Panc1 (cell line): ENCODE data around the gene FYN. TPM values are rescaled to one million over a fixed set of nuclear protein-coding genes. Genes with fewer than 3 reads are reported as not detected.

Experiments
- ATAC-seq: fragments of 200-7000 bp; cut with Tn5 transposase; 2 replicates; pipeline ENCODE4 v1.9.1; 2020; ENCODE audit warnings: mild to moderate bottlenecking, moderate library complexity
- BruUV-seq: library from RNA; stranded (reverse); fragments of 400-500 nt; replicated peaks from 2 replicates; lab custom pipeline; 2021; lab: Mats Ljungman, UMichigan
- CTCF ChIA-PET: fragments of 300-600 bp; sonication (Branson Sonifier 250); formaldehyde crosslinking; loops from one replicate; lab custom pipeline; 2022; ENCODE audit warnings: antibody characterized with exemption; lab: Charles Lee
- POLR2A ChIA-PET: fragments of 300-600 bp; sonication (Branson Sonifier 250); formaldehyde crosslinking; loops from one replicate; lab custom pipeline; 2022; ENCODE audit warnings: antibody characterized with exemption; lab: Charles Lee
- DNase-seq: peaks from one replicate; pipeline ENCODE4 v3.0.0-alpha.2; 2010; ENCODE audit warnings: low read depth, low spot score
- H3K27ac ChIP-seq: 2 replicates; pipeline ENCODE4 v1.5.1; 2011; ENCODE audit warnings: mild to moderate bottlenecking, low read length, inconsistent platforms
- H3K27me3 ChIP-seq: fragments of 200-500 bp; sonication (Bioruptor generic); 2 replicates; pipeline ENCODE4 v1.6.0; 2014; ENCODE audit warnings: low read length, inconsistent platforms; ENCODE audit not compliant: control insufficient read depth, insufficient read depth
- H3K36me3 ChIP-seq: fragments of 200-500 bp; sonication (Bioruptor generic); 2 replicates; pipeline ENCODE4 v1.5.1; 2014; ENCODE audit warnings: inconsistent platforms, mild to moderate bottlenecking, low read length, moderate library complexity; ENCODE audit not compliant: control insufficient read depth, insufficient read depth
- H3K4me1 ChIP-seq: 2 replicates; pipeline ENCODE4 v1.5.1; 2011; ENCODE audit warnings: inconsistent platforms, mild to moderate bottlenecking, low read length, moderate library complexity; ENCODE audit not compliant: control insufficient read depth, insufficient read depth
- H3K4me3 ChIP-seq, 2 experiments: 2 replicates each; pipeline ENCODE4 v1.5.1; 2011 to 2012; ENCODE audit warnings: low read depth in 2 of 2, low read length in 2 of 2, mild to moderate bottlenecking in 2 of 2, inconsistent platforms in 1 of 2, moderate library complexity in 1 of 2
- H3K9me3 ChIP-seq: fragments of 200-500 bp; sonication (Bioruptor generic); 2 replicates; pipeline ENCODE4 v1.5.1; 2014; ENCODE audit warnings: low read depth, mild to moderate bottlenecking, inconsistent platforms, low read length, moderate library complexity; ENCODE audit not compliant: control insufficient read depth, insufficient read depth
- CTCF ChIP-seq: fragments of 450-650 bp; IDR thresholded peaks from 2 replicates; pipeline ENCODE4 v1.5.1; 2017; ENCODE audit warnings: mild to moderate bottlenecking
- POLR2AphosphoS5 ChIP-seq: IDR thresholded peaks from 2 replicates; pipeline ENCODE4 v1.6.1; 2012; ENCODE audit warnings: mild to moderate bottlenecking, low read depth, low read length, moderate library complexity
- REST ChIP-seq, 2 experiments: IDR thresholded peaks; 2 replicates each; pipeline ENCODE4 v1.6.1; 2011 to 2012; ENCODE audit warnings: low read depth in 2 of 2, control low read depth in 1 of 2, low read length in 1 of 2, mild to moderate bottlenecking in 1 of 2, moderate library complexity in 1 of 2; ENCODE audit not compliant: insufficient read depth in 1 of 2
- SIN3A ChIP-seq: IDR thresholded peaks from 2 replicates; pipeline ENCODE4 v1.6.1; 2012; ENCODE audit warnings: low read depth, mild to moderate bottlenecking, low read length, moderate library complexity, borderline replicate concordance; ENCODE audit not compliant: insufficient read depth
- TCF7L2 ChIP-seq: IDR thresholded peaks from 2 replicates; pipeline ENCODE4 v1.6.1; 2011; ENCODE audit warnings: mild to moderate bottlenecking, low read depth, low read length, inconsistent platforms
- in situ Hi-C: cut with HindIII; loops from 2 replicates; pipeline ENCODE4 v1.10.0; 2016; ENCODE audit warnings: low sequenced_read_pairs, low pct_unique_long_range_greater_than_20kb
- intact Hi-C: fragments of 100-400 bp; cut with micrococcal nuclease; formaldehyde crosslinking; loops from one replicate; pipeline ENCODE4 v1.10.0; 2022; ENCODE audit not compliant: unreplicated experiment
- total RNA-seq: library from RNA; stranded (reverse); gene quantifications from one replicate; pipeline ENCODE4 v1.2.1, GENCODE V29; 2021; ENCODE audit not compliant: unreplicated experiment

The FYN gene
- total RNA-seq, 1 experiment from 2014 or later: 4.2 TPM

GRCh38 chr6:111761212-111761611 is 112.0 kb downstream of the FYN start:
- ATAC-seq (no peak), DNase-seq (no peak)
- intact Hi-C loops (no loop called here), in situ Hi-C loops (no loop called here)
- H3K27me3 ChIP-seq: peaks cover 2% of the 10 kb centered on the region; the same call in 1 of the 2 replicates
- no peaks in the 10 kb centered on the region for H3K36me3 ChIP-seq
- TF ChIP-seq CTCF (no peak), REST (IDR thresholded peaks at IDR 0.05; ENCODE audit: insufficient read depth in 1 of 2, low read depth in 2 of 2, low read length in 1 of 2) (no peak), SIN3A (no peak), TCF7L2 (no peak), POLR2AphosphoS5 (no peak)
- POLR2A ChIA-PET: no interaction called here
- H3K4me1 ChIP-seq: no peaks in the 10 kb centered on the region
- CTCF ChIA-PET: no interaction called here
- H3K4me3 ChIP-seq: no peak overlapping the region
- H3K27ac ChIP-seq: no peak overlapping the region
- no peaks in the 10 kb centered on the region for H3K9me3 ChIP-seq
- BruUV-seq: no TSS peak

GRCh38 chr6:111759836-111760785 is 113.1 kb downstream of the FYN start:
- CTCF ChIA-PET: interaction anchor here (0.6 kb wide), 1 partner anchor 403 kb away, joined by 4 read pairs; no protein-coding TSS in a partner anchor
- DNase-seq: no peak
- intact Hi-C loops: no loop called here
- POLR2A ChIA-PET: no interaction called here
- Histone ChIP-seq H3K36me3 (no peaks in the 10 kb centered on the region), H3K9me3 (no peaks in the 10 kb centered on the region), H3K4me1 (no peaks in the 10 kb centered on the region), H3K4me3 (no peak overlapping the region), H3K27ac (no peak overlapping the region), H3K27me3 (peaks cover 10% of the 10 kb centered on the region; the same call in 1 of the 2 replicates)
- ATAC-seq: no peak
- no TSS peak for BruUV-seq
- TF ChIP-seq SIN3A (no peak), REST (IDR thresholded peaks at IDR 0.05; ENCODE audit: insufficient read depth in 1 of 2, low read depth in 2 of 2, low read length in 1 of 2) (no peak), TCF7L2 (no peak), CTCF (no peak), POLR2AphosphoS5 (no peak)
- in situ Hi-C loops: no loop called here
